Measurements from ENCODE around the gene ERCC1. TPM values are rescaled to one million over a fixed set of nuclear protein-coding genes. Genes with fewer than 3 reads are reported as not detected.

The ERCC1 gene
- total RNA-seq, 3 donors from 2014 or later = 37.7 to 51.2 (median 46.6) TPM

GRCh38 chr19:45442778-45443461 is 19.2 kb upstream of the ERCC1 start:
- DNase-seq (peak in 2 of 3 donors; percentile 61 to 75), ATAC-seq (no peak)
- Histone ChIP-seq H3K36me3 (ENCODE audit: low read depth) (no peaks in the 10 kb centered on the region), H3K4me3 (no peak overlapping the region), H3K4me1 (ENCODE audit: low read depth) (peaks cover 36% of the 10 kb centered on the region), H3K9me3 (no peaks in the 10 kb centered on the region)
- no peak for TF ChIP-seq CTCF (IDR thresholded peaks at IDR 0.05)
- intact Hi-C loops (cut with DNase I, micrococcal nuclease) = no loop called here

- H3K36me3 ChIP-seq (ENCODE audit: low read depth) = no peaks in the 10 kb centered on the region
- DNase-seq (no peak), ATAC-seq (no peak)
- intact Hi-C loops (cut with DNase I, micrococcal nuclease) = no loop called here
- no peak overlapping the region for H3K4me3 ChIP-seq
- H3K9me3 ChIP-seq = no peaks in the 10 kb centered on the region
- no peak for TF ChIP-seq CTCF (IDR thresholded peaks at IDR 0.05)
- H3K4me1 ChIP-seq (ENCODE audit: low read depth) = peaks cover 31% of the 10 kb centered on the region
These were observed 18.7 kb upstream of the ERCC1 start for GRCh38 chr19:45442408-45442777.

- no peak for TF ChIP-seq CTCF (IDR thresholded peaks at IDR 0.05)
- no peaks in the 10 kb centered on the region for H3K36me3 ChIP-seq (ENCODE audit: low read depth)
- peaks cover 21% of the 10 kb centered on the region for H3K4me1 ChIP-seq (ENCODE audit: low read depth)
- DNase-seq (no peak), ATAC-seq (no peak)
- intact Hi-C loops (cut with DNase I, micrococcal nuclease) = no loop called here
- H3K4me3 ChIP-seq = no peak overlapping the region
- no peaks in the 10 kb centered on the region for H3K9me3 ChIP-seq
These were observed 17.3 kb upstream of the ERCC1 start for GRCh38 chr19:45440873-45441654.

- no peaks in the 10 kb centered on the region for H3K36me3 ChIP-seq (ENCODE audit: low read depth)
- no peak for DNase-seq
- H3K4me1 ChIP-seq (ENCODE audit: low read depth) = peaks cover 19% of the 10 kb centered on the region
- TF ChIP-seq CTCF (IDR thresholded peaks at IDR 0.05) = no peak
- intact Hi-C loops (cut with DNase I, micrococcal nuclease) = no loop called here
- H3K9me3 ChIP-seq = no peaks in the 10 kb centered on the region
- ATAC-seq = no peak
- H3K4me3 ChIP-seq = no peak overlapping the region
These were observed 16.5 kb upstream of the ERCC1 start for GRCh38 chr19:45440259-45440638.

- Histone ChIP-seq H3K36me3 (ENCODE audit: low read depth) (no peaks in the 10 kb centered on the region), H3K4me1 (ENCODE audit: low read depth) (peaks cover 14% of the 10 kb centered on the region), H3K4me3 (peak overlapping the region; percentile 54), H3K9me3 (no peaks in the 10 kb centered on the region)
- intact Hi-C loops (cut with DNase I, micrococcal nuclease) = loop anchor here (2.0 kb wide), 1 partner anchor 39 kb away; no protein-coding TSS in a partner anchor
- peak; percentile 97 for TF ChIP-seq CTCF (IDR thresholded peaks at IDR 0.05)
- ATAC-seq = peak; percentile 66
- peak; percentile 89 to 90 (median 90) for DNase-seq
These were observed 16.0 kb upstream of the ERCC1 start for GRCh38 chr19:45439569-45440258.

All from mucosa of descending colon (tissue), 3 donors.